ENCODE measurements around the gene S100B.

DNA sequence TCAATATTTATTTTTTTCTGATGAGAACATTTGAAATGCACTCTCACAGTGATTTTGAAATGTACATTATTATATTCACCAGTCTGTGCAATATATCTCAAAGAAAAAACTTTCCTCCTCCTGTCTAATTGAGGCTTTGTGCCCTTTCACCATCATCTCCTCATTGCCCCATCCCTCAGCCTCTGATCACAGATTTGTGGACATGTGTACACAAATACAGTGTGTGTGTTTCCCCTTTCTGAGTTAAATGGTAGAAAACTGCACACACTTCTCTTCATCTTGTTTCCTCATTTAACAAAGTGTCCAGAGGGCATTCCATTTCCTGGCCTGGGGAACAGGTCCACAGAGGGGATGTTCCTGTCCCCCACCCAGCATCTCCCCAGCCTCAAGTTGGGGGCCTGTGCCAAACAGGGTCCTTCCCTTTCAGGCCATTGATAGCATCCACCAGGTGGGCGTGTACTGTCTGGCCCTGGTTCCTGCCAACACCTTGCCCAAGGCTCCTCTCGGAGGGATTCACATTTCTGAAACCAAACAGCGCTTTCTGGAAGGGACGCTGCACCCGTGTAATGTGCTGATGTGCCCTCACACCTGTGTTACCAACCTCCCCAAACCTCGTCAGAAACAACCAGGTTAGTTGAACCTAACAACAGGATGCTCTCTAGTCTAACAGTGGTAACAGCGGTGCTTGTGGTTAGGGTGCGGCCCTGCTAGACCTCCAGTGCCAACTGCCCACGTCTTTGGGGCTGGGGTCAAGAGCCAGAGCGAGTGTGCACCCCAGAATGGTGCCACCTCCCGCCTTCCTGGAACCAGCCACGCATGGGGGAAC is 54.6 kb downstream of the S100B start:
- no peak for TF ChIP-seq MEF2D (tag; conservative IDR thresholded peaks at IDR 0.05; ENCODE audit: low read depth)
- TF ChIP-seq CSDE1 (IDR thresholded peaks at IDR 0.05), result no peak
- no peak for TF ChIP-seq EZH2 (IDR thresholded peaks at IDR 0.05; ENCODE audit: borderline replicate concordance, low read depth, low read length)
- no peak for TF ChIP-seq FOXJ3 (CRISPR knock-in tag; IDR thresholded peaks at IDR 0.05)
- TF ChIP-seq NBN (IDR thresholded peaks at IDR 0.05; ENCODE audit: low read depth), result no peak
- TF ChIP-seq, protein P1, sequence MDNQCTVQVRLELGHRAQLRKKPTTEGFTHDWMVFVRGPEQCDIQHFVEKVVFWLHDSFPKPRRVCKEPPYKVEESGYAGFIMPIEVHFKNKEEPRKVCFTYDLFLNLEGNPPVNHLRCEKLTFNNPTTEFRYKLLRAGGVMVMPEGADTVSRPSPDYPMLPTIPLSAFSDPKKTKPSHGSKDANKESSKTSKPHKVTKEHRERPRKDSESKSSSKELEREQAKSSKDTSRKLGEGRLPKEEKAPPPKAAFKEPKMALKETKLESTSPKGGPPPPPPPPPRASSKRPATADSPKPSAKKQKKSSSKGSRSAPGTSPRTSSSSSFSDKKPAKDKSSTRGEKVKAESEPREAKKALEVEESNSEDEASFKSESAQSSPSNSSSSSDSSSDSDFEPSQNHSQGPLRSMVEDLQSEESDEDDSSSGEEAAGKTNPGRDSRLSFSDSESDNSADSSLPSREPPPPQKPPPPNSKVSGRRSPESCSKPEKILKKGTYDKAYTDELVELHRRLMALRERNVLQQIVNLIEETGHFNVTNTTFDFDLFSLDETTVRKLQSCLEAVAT (IDR thresholded peaks at IDR 0.05), result no peak
- TF ChIP-seq EGR1 (conservative IDR thresholded peaks at IDR 0.05), result no peak
- TF ChIP-seq, protein P2, sequence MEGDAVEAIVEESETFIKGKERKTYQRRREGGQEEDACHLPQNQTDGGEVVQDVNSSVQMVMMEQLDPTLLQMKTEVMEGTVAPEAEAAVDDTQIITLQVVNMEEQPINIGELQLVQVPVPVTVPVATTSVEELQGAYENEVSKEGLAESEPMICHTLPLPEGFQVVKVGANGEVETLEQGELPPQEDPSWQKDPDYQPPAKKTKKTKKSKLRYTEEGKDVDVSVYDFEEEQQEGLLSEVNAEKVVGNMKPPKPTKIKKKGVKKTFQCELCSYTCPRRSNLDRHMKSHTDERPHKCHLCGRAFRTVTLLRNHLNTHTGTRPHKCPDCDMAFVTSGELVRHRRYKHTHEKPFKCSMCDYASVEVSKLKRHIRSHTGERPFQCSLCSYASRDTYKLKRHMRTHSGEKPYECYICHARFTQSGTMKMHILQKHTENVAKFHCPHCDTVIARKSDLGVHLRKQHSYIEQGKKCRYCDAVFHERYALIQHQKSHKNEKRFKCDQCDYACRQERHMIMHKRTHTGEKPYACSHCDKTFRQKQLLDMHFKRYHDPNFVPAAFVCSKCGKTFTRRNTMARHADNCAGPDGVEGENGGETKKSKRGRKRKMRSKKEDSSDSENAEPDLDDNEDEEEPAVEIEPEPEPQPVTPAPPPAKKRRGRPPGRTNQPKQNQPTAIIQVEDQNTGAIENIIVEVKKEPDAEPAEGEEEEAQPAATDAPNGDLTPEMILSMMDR (IDR thresholded peaks at IDR 0.05 in 2 of 3, conservative IDR thresholded peaks at IDR 0.05 in 1 of 3; ENCODE audit: insufficient read depth in 2 of 3, low read depth in 1 of 3, low read length in 3 of 3), result no peak
- TF ChIP-seq KDM2B (CRISPR knock-in tag; IDR thresholded peaks at IDR 0.05), result no peak
- no peak for TF ChIP-seq KDM4B (IDR thresholded peaks at IDR 0.05; ENCODE audit: borderline replicate concordance in 2 of 2, low read depth in 1 of 2)

Data from K562 (cell line).